Type B pancreatic cell (in vitro differentiated cells): Measurements from ENCODE around the gene PPIB. TPM values are rescaled to one million over a fixed set of nuclear protein-coding genes. Genes with fewer than 3 reads are reported as not detected.

Source experiments
- DNase-seq: peaks from one replicate; pipeline ENCODE4 v3.0.0; 2021; ENCODE audit warnings: mixed read lengths; ENCODE audit not compliant: unreplicated experiment; ENCODE audit errors: extremely low spot score
- H3K27ac Mint-ChIP-seq: 2 replicates; pipeline ENCODE4 v1.8.0; 2021; ENCODE audit warnings: mild to moderate bottlenecking, mixed read lengths
- H3K27me3 Mint-ChIP-seq: 2 replicates; pipeline ENCODE4 v1.8.0; 2021; ENCODE audit warnings: mixed read lengths
- H3K36me3 Mint-ChIP-seq: 2 replicates; pipeline ENCODE4 v1.8.0; 2021; ENCODE audit warnings: mixed read lengths
- H3K4me1 Mint-ChIP-seq: one replicate; pipeline ENCODE4 v1.8.0; 2021; ENCODE audit warnings: mixed read lengths; ENCODE audit not compliant: unreplicated experiment
- H3K4me3 Mint-ChIP-seq: 2 replicates; pipeline ENCODE4 v1.8.0; 2021; ENCODE audit warnings: mild to moderate bottlenecking, mixed read lengths
- H3K9me3 Mint-ChIP-seq: 2 replicates; pipeline ENCODE4 v1.8.0; 2021; ENCODE audit warnings: mixed read lengths
- CTCF ChIP-seq: fragments of 200-600 bp; sonication (generic); conservative IDR thresholded peaks from 2 replicates; pipeline ENCODE4 v1.5.0; 2021; ENCODE audit warnings: antibody characterized with exemption, mild to moderate bottlenecking
- total RNA-seq: library from RNA; stranded (reverse); gene quantifications from 2 replicates; pipeline ENCODE4 v1.2.1, GENCODE V29; 2021; ENCODE audit warnings: low replicate concordance

Gene PPIB
- total RNA-seq, 1 donor from 2014 or later = 551 TPM

- no peak overlapping the region for H3K27ac Mint-ChIP-seq
- no peak for DNase-seq
- no peaks in the 10 kb centered on the region for H3K27me3 Mint-ChIP-seq
- H3K36me3 Mint-ChIP-seq = peaks cover 24% of the 10 kb centered on the region
- H3K9me3 Mint-ChIP-seq = no peaks in the 10 kb centered on the region
- TF ChIP-seq CTCF = no peak
- no peaks in the 10 kb centered on the region for H3K4me1 Mint-ChIP-seq
- no peak overlapping the region for H3K4me3 Mint-ChIP-seq
Measured at GRCh38 chr15:64133623-64134344, 29.0 kb downstream of the PPIB start.

GRCh38 chr15:64132217-64132616 lies 30.6 kb downstream of the PPIB start:
- Mint-ChIP-seq H3K4me1 (no peaks in the 10 kb centered on the region), H3K27me3 (no peaks in the 10 kb centered on the region), H3K9me3 (no peaks in the 10 kb centered on the region), H3K27ac (no peak overlapping the region), H3K36me3 (peaks cover 35% of the 10 kb centered on the region), H3K4me3 (no peak overlapping the region)
- no peak for TF ChIP-seq CTCF
- no peak for DNase-seq

GRCh38 chr15:64131547-64131946 lies 31.3 kb downstream of the PPIB start:
- no peak overlapping the region for H3K27ac Mint-ChIP-seq
- H3K9me3 Mint-ChIP-seq = no peaks in the 10 kb centered on the region
- no peaks in the 10 kb centered on the region for H3K4me1 Mint-ChIP-seq
- no peaks in the 10 kb centered on the region for H3K27me3 Mint-ChIP-seq
- peaks cover 35% of the 10 kb centered on the region for H3K36me3 Mint-ChIP-seq
- DNase-seq = no peak
- H3K4me3 Mint-ChIP-seq = no peak overlapping the region
- no peak for TF ChIP-seq CTCF

GRCh38 chr15:64130159-64130558 lies 32.7 kb downstream of the PPIB start:
- TF ChIP-seq CTCF = no peak
- no peaks in the 10 kb centered on the region for H3K9me3 Mint-ChIP-seq
- H3K4me3 Mint-ChIP-seq = no peak overlapping the region
- no peaks in the 10 kb centered on the region for H3K4me1 Mint-ChIP-seq
- peaks cover 39% of the 10 kb centered on the region for H3K36me3 Mint-ChIP-seq
- H3K27ac Mint-ChIP-seq = no peak overlapping the region
- no peaks in the 10 kb centered on the region for H3K27me3 Mint-ChIP-seq
- no peak for DNase-seq

- Mint-ChIP-seq H3K4me1 (no peaks in the 10 kb centered on the region), H3K27me3 (no peaks in the 10 kb centered on the region), H3K9me3 (no peaks in the 10 kb centered on the region), H3K36me3 (peaks cover 43% of the 10 kb centered on the region), H3K4me3 (no peak overlapping the region), H3K27ac (peak overlapping the region; percentile 48)
- no peak for TF ChIP-seq CTCF
- no peak for DNase-seq
Measured at GRCh38 chr15:64127521-64128270, 35.1 kb downstream of the PPIB start.
